Measurements from ENCODE around the gene MYH7B. TPM values are rescaled to one million over a fixed set of nuclear protein-coding genes. Genes with fewer than 3 reads are reported as not detected.

MYH7B gene
- total RNA-seq, 3 donors from 2014 or later = 0.76 to 1.9 (median 0.99) TPM

GRCh38 chr20:34916774-34917354, 38.8 kb upstream of the MYH7B start:
- no peaks in the 10 kb centered on the region for H3K9me3 ChIP-seq
- TF ChIP-seq CTCF (IDR thresholded peaks at IDR 0.05) = no peak
- peaks cover 32% of the 10 kb centered on the region for H3K4me1 ChIP-seq (ENCODE audit: low read depth)
- DNase-seq (peak in 1 of 3 donors; percentile 67), ATAC-seq (peak; percentile 91)
- H3K4me3 ChIP-seq = no peak overlapping the region
- intact Hi-C loops (cut with DNase I, micrococcal nuclease) = no loop called here
- H3K36me3 ChIP-seq (ENCODE audit: low read depth) = no peaks in the 10 kb centered on the region

GRCh38 chr20:34920055-34920454, 35.6 kb upstream of the MYH7B start:
- Histone ChIP-seq H3K4me3 (no peak overlapping the region), H3K36me3 (ENCODE audit: low read depth) (peaks cover 5% of the 10 kb centered on the region), H3K4me1 (ENCODE audit: low read depth) (peaks cover 18% of the 10 kb centered on the region), H3K9me3 (no peaks in the 10 kb centered on the region)
- DNase-seq (no peak), ATAC-seq (no peak)
- no peak for TF ChIP-seq CTCF (IDR thresholded peaks at IDR 0.05)
- intact Hi-C loops (cut with DNase I, micrococcal nuclease) = no loop called here

GRCh38 chr20:34921436-34921835, 34.2 kb upstream of the MYH7B start:
- intact Hi-C loops (cut with DNase I, micrococcal nuclease) = no loop called here
- no peak for TF ChIP-seq CTCF (IDR thresholded peaks at IDR 0.05)
- ATAC-seq (no peak), DNase-seq (no peak)
- H3K36me3 ChIP-seq (ENCODE audit: low read depth) = peaks cover 12% of the 10 kb centered on the region
- H3K4me1 ChIP-seq (ENCODE audit: low read depth) = peaks cover 9% of the 10 kb centered on the region
- H3K4me3 ChIP-seq = no peak overlapping the region
- H3K9me3 ChIP-seq = no peaks in the 10 kb centered on the region

GRCh38 chr20:34922654-34923381, 32.9 kb upstream of the MYH7B start:
- Histone ChIP-seq H3K4me3 (no peak overlapping the region), H3K4me1 (ENCODE audit: low read depth) (peaks cover 4% of the 10 kb centered on the region), H3K36me3 (ENCODE audit: low read depth) (peaks cover 12% of the 10 kb centered on the region), H3K9me3 (no peaks in the 10 kb centered on the region)
- ATAC-seq (no peak), DNase-seq (no peak)
- intact Hi-C loops (cut with DNase I, micrococcal nuclease) = no loop called here
- TF ChIP-seq CTCF (IDR thresholded peaks at IDR 0.05) = no peak

GRCh38 chr20:34923414-34923813, 32.3 kb upstream of the MYH7B start:
- intact Hi-C loops (cut with DNase I, micrococcal nuclease) = no loop called here
- TF ChIP-seq CTCF (IDR thresholded peaks at IDR 0.05) = no peak
- H3K36me3 ChIP-seq (ENCODE audit: low read depth) = peaks cover 12% of the 10 kb centered on the region

More at GRCh38 chr20:34923414-34923813, 32.3 kb upstream of the MYH7B start:
- Histone ChIP-seq H3K4me3 (no peak overlapping the region), H3K9me3 (no peaks in the 10 kb centered on the region), H3K4me1 (ENCODE audit: low read depth) (no peaks in the 10 kb centered on the region)
- ATAC-seq (no peak), DNase-seq (no peak)

All from mucosa of descending colon (tissue), 3 donors.